Measurements from ENCODE around the gene C5orf52.

DNA sequence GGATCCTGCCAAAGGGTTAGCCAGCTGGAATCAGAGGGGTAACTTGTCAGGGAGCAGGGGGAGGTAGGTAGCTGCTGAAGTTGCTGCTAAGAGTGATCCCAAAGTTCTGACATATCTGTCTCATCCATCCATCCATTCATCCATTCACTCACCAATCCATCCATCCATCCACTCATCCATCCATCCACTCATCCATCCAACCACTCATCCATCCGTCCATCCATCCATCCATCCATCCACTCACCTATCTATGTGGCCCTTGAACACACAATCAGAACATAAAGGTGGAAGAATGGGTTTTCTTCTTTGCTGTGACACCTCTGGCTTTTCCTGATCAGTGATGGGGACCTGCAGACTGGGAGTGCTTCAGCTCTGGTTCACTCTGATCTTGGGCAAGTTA is 3.0 kb upstream of the C5orf52 start:
- TF ChIP-seq CTCF (IDR thresholded peaks at IDR 0.05; ENCODE audit: poor library complexity) (no peak), EZH2phosphoT487 (IDR thresholded peaks at IDR 0.05; ENCODE audit: low read depth, severe bottlenecking, unreplicated experiment) (no peak), EZH2 (IDR thresholded peaks at IDR 0.05; ENCODE audit: borderline replicate concordance) (no peak)

Data from hepatocyte (in vitro differentiated cells).